Memory B cell (primary cell): ENCODE results near the gene RUNDC1.
A peak's percentile ranks its signal among the peaks of the same experiment; 100 is the strongest.

ENCODE experiments used
- ATAC-seq: fragments of 150-1000 bp; cut with Tn5 transposase; 2 replicates; pipeline ENCODE4 v1.10.0; 2021; ENCODE audit warnings: low read depth, mild to moderate bottlenecking, moderate library complexity
- DNase-seq, 2 donors: peaks; one replicate each; pipeline ENCODE4 v3.0.0; 2022; ENCODE audit warnings: low spot score in 2 of 2
- H3K27ac Mint-ChIP-seq: one replicate; pipeline ENCODE4 v1.8.0; 2022; ENCODE audit warnings: mild to moderate bottlenecking, moderate library complexity, mixed read lengths
- H3K27me3 Mint-ChIP-seq: one replicate; pipeline ENCODE4 v1.8.0; 2022; ENCODE audit warnings: mixed read lengths
- H3K36me3 Mint-ChIP-seq: one replicate; pipeline ENCODE4 v1.8.0; 2022; ENCODE audit warnings: mild to moderate bottlenecking, mixed read lengths
- H3K4me1 Mint-ChIP-seq: one replicate; pipeline ENCODE4 v1.8.0; 2022; ENCODE audit warnings: mixed read lengths
- H3K4me3 Mint-ChIP-seq: one replicate; pipeline ENCODE4 v1.8.0; 2022; ENCODE audit warnings: mild to moderate bottlenecking, moderate library complexity, mixed read lengths
- H3K9me3 Mint-ChIP-seq: one replicate; pipeline ENCODE4 v1.8.0; 2022; ENCODE audit warnings: mixed read lengths

The RUNDC1 gene

GRCh38 chr17:43019418-43019817 lies 39.1 kb downstream of the RUNDC1 start:
- Mint-ChIP-seq H3K4me3 (peak overlapping the region; percentile 56), H3K27me3 (no peaks in the 10 kb centered on the region), H3K9me3 (no peaks in the 10 kb centered on the region), H3K27ac (peak overlapping the region; percentile 41), H3K4me1 (peaks cover 19% of the 10 kb centered on the region), H3K36me3 (peaks cover 6% of the 10 kb centered on the region)
- no peak for ATAC-seq
- DNase-seq, result no peak

- H3K36me3 Mint-ChIP-seq, result peaks cover 2% of the 10 kb centered on the region
Measured at GRCh38 chr17:43020030-43020621, 39.8 kb downstream of the RUNDC1 start.

DNA sequence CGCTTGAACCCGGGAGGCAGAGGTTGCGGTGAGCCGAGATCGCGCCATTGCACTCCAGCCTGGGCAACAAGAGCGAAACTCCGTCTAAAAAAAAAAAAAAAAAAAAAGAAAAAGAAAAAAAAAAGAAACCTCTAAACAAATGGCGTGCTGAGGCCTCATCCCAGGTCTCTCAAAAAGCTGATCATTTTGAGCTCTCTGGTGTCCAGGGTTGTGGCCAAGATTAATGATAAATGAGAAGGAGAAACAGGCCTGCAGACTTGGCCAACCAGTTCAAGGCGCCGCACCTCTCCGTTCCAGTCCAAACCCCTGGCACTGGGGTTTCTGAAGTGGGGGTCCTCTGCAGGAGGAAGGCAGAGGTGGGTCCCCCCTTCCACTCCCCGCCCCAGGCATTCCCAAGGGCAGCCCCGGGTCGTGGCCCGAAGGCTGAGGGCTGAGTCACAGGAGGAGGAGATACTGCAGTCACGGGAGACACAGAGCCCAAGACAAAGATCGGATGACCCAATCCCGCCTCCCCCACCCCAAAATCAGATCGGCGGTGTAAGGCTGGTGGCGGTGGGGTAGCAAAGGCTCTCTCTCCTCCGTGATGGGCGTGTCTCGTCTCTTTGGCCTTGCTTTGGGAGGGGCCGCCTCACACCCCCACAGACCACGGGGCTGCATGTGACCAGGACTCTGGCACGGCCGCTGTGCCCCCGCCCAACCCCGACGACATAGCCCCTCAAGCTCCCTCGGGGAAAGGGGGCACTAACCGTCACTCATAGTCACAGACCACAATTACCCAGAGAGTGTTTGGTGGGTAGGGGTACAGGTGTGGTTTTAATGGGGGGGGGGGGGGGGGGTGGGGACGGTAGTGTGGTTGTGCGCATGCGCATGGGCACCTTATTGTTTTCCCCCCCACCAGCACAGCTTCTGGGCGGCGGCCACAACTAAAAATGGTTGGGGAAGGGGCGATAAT lies 40.7 kb downstream of the RUNDC1 start:
- DNase-seq, result peak; percentile 33 to 40

More at GRCh38 chr17:43020030-43020621, 39.8 kb downstream of the RUNDC1 start:
- peak overlapping the region; percentile 95 for H3K4me3 Mint-ChIP-seq
- H3K27ac Mint-ChIP-seq, result peak overlapping the region; percentile 80
- H3K9me3 Mint-ChIP-seq, result no peaks in the 10 kb centered on the region
- H3K27me3 Mint-ChIP-seq, result no peaks in the 10 kb centered on the region
- no peak for DNase-seq
- no peak for ATAC-seq
- peaks cover 23% of the 10 kb centered on the region for H3K4me1 Mint-ChIP-seq

GRCh38 chr17:43021741-43022512 lies 41.6 kb downstream of the RUNDC1 start, which contains the start of gene VAT1:
Gene VAT1 (minus strand): TSS chr17:43022385. CDS start chr17:43022322, 63 bp downstream.
- no peaks in the 10 kb centered on the region for H3K9me3 Mint-ChIP-seq
- peak; percentile 44 for ATAC-seq
- peak within 1 kb of the TSS; percentile 95 for H3K4me3 Mint-ChIP-seq
- peak; percentile 29 to 59 for DNase-seq
- H3K4me1 Mint-ChIP-seq, result peaks cover 28% of the 10 kb centered on the region
- no peaks in the 10 kb centered on the region for H3K36me3 Mint-ChIP-seq
- peak within 1 kb of the TSS; percentile 80 for H3K27ac Mint-ChIP-seq
- no peaks in the 10 kb centered on the region for H3K27me3 Mint-ChIP-seq

More for the DNA sequence above, 40.7 kb downstream of the RUNDC1 start:
- H3K9me3 Mint-ChIP-seq, result no peaks in the 10 kb centered on the region
- no peaks in the 10 kb centered on the region for H3K27me3 Mint-ChIP-seq
- H3K4me3 Mint-ChIP-seq, result peak overlapping the region; percentile 95
- peaks cover under 1% of the 10 kb centered on the region for H3K36me3 Mint-ChIP-seq
- H3K27ac Mint-ChIP-seq, result peak overlapping the region; percentile 80
- ATAC-seq, result peak; percentile 5
- H3K4me1 Mint-ChIP-seq, result peaks cover 28% of the 10 kb centered on the region

GRCh38 chr17:43024407-43025289 lies 44.3 kb downstream of the RUNDC1 start, which contains the start of gene RND2:
Gene RND2 (plus strand): TSS chr17:43025231. CDS start chr17:43025348, 117 bp downstream.
- ATAC-seq (peak; percentile 70), DNase-seq (peak; percentile 79 to 85)
- peak within 1 kb of the TSS; percentile 90 for H3K27ac Mint-ChIP-seq
- no peaks in the 10 kb centered on the region for H3K36me3 Mint-ChIP-seq
- no peaks in the 10 kb centered on the region for H3K9me3 Mint-ChIP-seq
- peaks cover 25% of the 10 kb centered on the region for H3K4me1 Mint-ChIP-seq
- peak within 1 kb of the TSS; percentile 89 for H3K4me3 Mint-ChIP-seq
- H3K27me3 Mint-ChIP-seq, result no peaks in the 10 kb centered on the region

GRCh38 chr17:43025290-43025657 lies 44.9 kb downstream of the RUNDC1 start:
- peak overlapping the region; percentile 41 for H3K27ac Mint-ChIP-seq
- H3K4me1 Mint-ChIP-seq, result peaks cover 21% of the 10 kb centered on the region
- H3K36me3 Mint-ChIP-seq, result no peaks in the 10 kb centered on the region
- DNase-seq (no peak), ATAC-seq (no peak)
- peak overlapping the region; percentile 82 for H3K4me3 Mint-ChIP-seq
- no peaks in the 10 kb centered on the region for H3K27me3 Mint-ChIP-seq
- no peaks in the 10 kb centered on the region for H3K9me3 Mint-ChIP-seq

DNA sequence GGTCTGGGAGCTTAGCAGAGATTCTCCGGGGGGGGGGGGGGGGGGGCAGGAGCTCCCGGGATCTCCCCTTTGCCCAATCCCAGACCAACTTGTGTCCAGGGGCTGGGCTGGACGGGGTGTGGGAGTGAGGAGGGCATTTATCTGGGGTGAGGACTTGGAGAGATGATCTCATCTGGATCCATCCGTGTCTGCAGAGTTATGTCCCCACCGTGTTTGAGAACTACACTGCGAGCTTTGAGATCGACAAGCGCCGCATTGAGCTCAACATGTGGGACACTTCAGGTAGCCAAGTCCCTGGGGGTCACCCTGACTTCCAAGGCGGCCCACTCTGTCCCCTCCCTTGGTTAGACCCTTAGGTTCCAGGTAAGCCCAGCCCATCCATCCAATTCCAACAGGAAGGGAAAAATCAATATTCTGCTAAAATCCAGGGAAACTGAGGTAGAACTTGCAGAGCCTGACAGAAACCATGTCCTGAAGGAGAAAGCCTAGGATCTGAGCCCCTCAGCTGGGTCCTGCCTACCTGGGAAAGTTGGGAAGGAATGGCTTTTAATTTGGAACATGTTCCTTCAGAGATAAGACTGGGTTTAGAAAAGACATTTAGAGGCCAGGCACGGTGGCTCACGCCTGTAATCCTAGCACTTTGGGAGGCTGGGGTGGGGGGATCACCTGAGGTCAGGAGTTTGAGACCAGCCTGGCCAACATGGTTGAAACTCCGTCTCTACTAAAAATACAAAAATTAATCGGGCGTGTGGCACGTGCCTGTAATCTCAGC lies 45.6 kb downstream of the RUNDC1 start:
- peak overlapping the region; percentile 82 for H3K4me3 Mint-ChIP-seq
- H3K27ac Mint-ChIP-seq, result peak overlapping the region; percentile 41
- DNase-seq, result no peak
- no peaks in the 10 kb centered on the region for H3K9me3 Mint-ChIP-seq
- no peak for ATAC-seq
- H3K4me1 Mint-ChIP-seq, result peaks cover 18% of the 10 kb centered on the region
- no peaks in the 10 kb centered on the region for H3K27me3 Mint-ChIP-seq
- H3K36me3 Mint-ChIP-seq, result no peaks in the 10 kb centered on the region

GRCh38 chr17:43026595-43026994 lies 46.2 kb downstream of the RUNDC1 start:
- Mint-ChIP-seq H3K4me1 (peaks cover 14% of the 10 kb centered on the region), H3K27me3 (no peaks in the 10 kb centered on the region), H3K36me3 (no peaks in the 10 kb centered on the region), H3K9me3 (no peaks in the 10 kb centered on the region), H3K4me3 (no peak overlapping the region), H3K27ac (no peak overlapping the region)
- ATAC-seq (no peak), DNase-seq (no peak)

GRCh38 chr17:43027091-43028032 lies 47.0 kb downstream of the RUNDC1 start:
- Mint-ChIP-seq H3K27ac (no peak overlapping the region), H3K36me3 (no peaks in the 10 kb centered on the region), H3K9me3 (no peaks in the 10 kb centered on the region), H3K27me3 (no peaks in the 10 kb centered on the region), H3K4me1 (peaks cover 14% of the 10 kb centered on the region), H3K4me3 (no peak overlapping the region)
- no peak for ATAC-seq
- no peak for DNase-seq

DNA sequence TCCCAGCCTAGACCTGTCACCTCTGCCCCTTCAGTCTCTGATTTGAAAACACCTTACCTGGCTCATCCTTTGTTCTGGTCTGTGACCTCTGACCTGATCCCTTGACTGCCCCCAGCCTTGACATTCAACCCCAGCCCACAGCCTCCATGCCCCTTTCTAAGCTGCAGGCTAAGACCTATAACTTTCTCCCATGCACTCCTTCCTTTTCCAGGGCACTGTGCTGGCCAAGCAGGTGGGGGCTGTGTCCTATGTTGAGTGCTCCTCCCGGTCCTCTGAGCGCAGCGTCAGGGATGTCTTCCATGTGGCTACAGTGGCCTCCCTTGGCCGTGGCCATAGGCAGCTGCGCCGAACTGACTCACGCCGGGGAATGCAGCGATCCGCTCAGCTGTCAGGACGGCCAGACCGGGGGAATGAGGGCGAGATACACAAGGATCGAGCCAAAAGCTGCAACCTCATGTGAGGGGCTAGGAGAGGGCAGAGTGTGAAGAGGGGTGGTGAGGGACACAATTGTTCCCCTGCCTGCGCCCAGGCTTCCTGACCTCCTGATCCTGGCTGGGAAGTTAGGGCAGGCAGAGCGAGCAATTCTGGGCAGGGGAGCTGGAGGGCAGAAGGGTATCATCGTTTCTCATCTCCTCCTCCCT lies 48.0 kb downstream of the RUNDC1 start:
- H3K27me3 Mint-ChIP-seq, result no peaks in the 10 kb centered on the region
- H3K36me3 Mint-ChIP-seq, result no peaks in the 10 kb centered on the region
- DNase-seq (no peak), ATAC-seq (no peak)
- no peak overlapping the region for H3K4me3 Mint-ChIP-seq
- no peak overlapping the region for H3K27ac Mint-ChIP-seq
- H3K4me1 Mint-ChIP-seq, result peaks cover 14% of the 10 kb centered on the region
- no peaks in the 10 kb centered on the region for H3K9me3 Mint-ChIP-seq

- Mint-ChIP-seq H3K27ac (no peak overlapping the region), H3K27me3 (no peaks in the 10 kb centered on the region), H3K4me3 (no peak overlapping the region), H3K4me1 (peaks cover 7% of the 10 kb centered on the region), H3K36me3 (no peaks in the 10 kb centered on the region), H3K9me3 (no peaks in the 10 kb centered on the region)
- no peak for DNase-seq
- ATAC-seq, result no peak
Measured at GRCh38 chr17:43030137-43030767, 49.9 kb downstream of the RUNDC1 start.
